Right atrium auricular region (tissue), 2 donors: ENCODE data around the gene JAKMIP1. TPM values are rescaled to one million over a fixed set of nuclear protein-coding genes. Genes with fewer than 3 reads are reported as not detected.

Source experiments
- DNase-seq: peaks from one replicate; pipeline ENCODE4 v3.0.0-alpha.2; 2019; ENCODE audit warnings: low spot score
- H3K27ac ChIP-seq, 2 donors: fragments of 200-600 bp; sonication (generic); 1 replicate in 1 of 2; 2 replicates in 1 of 2; pipeline ENCODE4 v1.5.1; 2016 to 2019
- H3K27me3 ChIP-seq, 2 donors: fragments of 200-600 bp; sonication (generic); one replicate each; pipeline versions ENCODE4 v1.5.1 to v1.6.0; 2017 to 2019
- H3K36me3 ChIP-seq: fragments of 200-600 bp; sonication (generic); one replicate; pipeline ENCODE4 v1.5.1; 2016
- H3K4me1 ChIP-seq, 2 donors: fragments of 200-600 bp; sonication (generic); one replicate each; pipeline versions ENCODE4 v1.5.1 to v1.6.0; 2017 to 2019
- H3K4me3 ChIP-seq, 2 donors: fragments of 200-600 bp; sonication (generic); 1 replicate in 1 of 2; 2 replicates in 1 of 2; pipeline ENCODE4 v1.5.1; 2017 to 2019; ENCODE audit warnings: mild to moderate bottlenecking in 1 of 2, moderate library complexity in 1 of 2
- H3K9me3 ChIP-seq, 2 donors: fragments of 200-600 bp; sonication (generic); one replicate each; pipeline ENCODE4 v1.5.1; 2019
- CTCF ChIP-seq, 2 donors: fragments of 200-600 bp; sonication (generic); IDR thresholded peaks; one replicate each; pipeline ENCODE4 v1.5.1; 2019; ENCODE audit warnings: antibody characterized with exemption in 2 of 2
- total RNA-seq, 2 donors: library from RNA; depleted of rRNA; stranded (reverse); fragments of >200 nt; gene quantifications; one replicate each; pipeline ENCODE4 v1.1.0, GENCODE V29; 2016

Gene JAKMIP1
- total RNA-seq, 2 donors from 2014 or later, result 0.30 to 0.59 TPM

- Histone ChIP-seq H3K9me3 (no peaks in the 10 kb centered on the region), H3K36me3 (no peaks in the 10 kb centered on the region), H3K4me1 (no peaks in the 10 kb centered on the region), H3K4me3 (no peak overlapping the region), H3K27me3 (no peaks in the 10 kb centered on the region), H3K27ac (no peak overlapping the region)
- no peak for TF ChIP-seq CTCF (IDR thresholded peaks at IDR 0.05)
- no peak for DNase-seq
Measured at GRCh38 chr4:6044805-6045204, 155.5 kb downstream of the JAKMIP1 start.

- no peaks in the 10 kb centered on the region for H3K36me3 ChIP-seq
- no peak for DNase-seq
- H3K4me3 ChIP-seq, result no peak overlapping the region
- H3K27me3 ChIP-seq, result no peaks in the 10 kb centered on the region
- H3K27ac ChIP-seq, result no peak overlapping the region
- H3K9me3 ChIP-seq, result no peaks in the 10 kb centered on the region
- no peaks in the 10 kb centered on the region for H3K4me1 ChIP-seq
- no peak for TF ChIP-seq CTCF (IDR thresholded peaks at IDR 0.05)
Measured at GRCh38 chr4:6044276-6044675, 156.1 kb downstream of the JAKMIP1 start.

- no peaks in the 10 kb centered on the region for H3K4me1 ChIP-seq
- H3K9me3 ChIP-seq, result no peaks in the 10 kb centered on the region
- DNase-seq, result no peak
- H3K27me3 ChIP-seq, result no peaks in the 10 kb centered on the region
- no peak overlapping the region for H3K4me3 ChIP-seq
- H3K27ac ChIP-seq, result no peak overlapping the region
- TF ChIP-seq CTCF (IDR thresholded peaks at IDR 0.05), result no peak
- no peaks in the 10 kb centered on the region for H3K36me3 ChIP-seq
Measured at GRCh38 chr4:6043843-6044242, 156.5 kb downstream of the JAKMIP1 start.

- TF ChIP-seq CTCF (IDR thresholded peaks at IDR 0.05), result no peak
- Histone ChIP-seq H3K36me3 (no peaks in the 10 kb centered on the region), H3K9me3 (no peaks in the 10 kb centered on the region), H3K27me3 (no peaks in the 10 kb centered on the region), H3K4me3 (no peak overlapping the region), H3K4me1 (no peaks in the 10 kb centered on the region), H3K27ac (no peak overlapping the region)
- no peak for DNase-seq
Measured at GRCh38 chr4:6043188-6043587, 157.2 kb downstream of the JAKMIP1 start.

GRCh38 chr4:6042293-6043063 is 157.9 kb downstream of the JAKMIP1 start:
- no peaks in the 10 kb centered on the region for H3K27me3 ChIP-seq
- TF ChIP-seq CTCF (IDR thresholded peaks at IDR 0.05), result no peak
- no peaks in the 10 kb centered on the region for H3K36me3 ChIP-seq
- no peaks in the 10 kb centered on the region for H3K9me3 ChIP-seq
- no peak overlapping the region for H3K27ac ChIP-seq
- no peak overlapping the region for H3K4me3 ChIP-seq
- H3K4me1 ChIP-seq, result no peaks in the 10 kb centered on the region
- DNase-seq, result no peak

GRCh38 chr4:6041800-6042199 is 158.5 kb downstream of the JAKMIP1 start:
- TF ChIP-seq CTCF (IDR thresholded peaks at IDR 0.05), result no peak
- no peaks in the 10 kb centered on the region for H3K27me3 ChIP-seq

More at GRCh38 chr4:6041800-6042199, 158.5 kb downstream of the JAKMIP1 start:
- Histone ChIP-seq H3K36me3 (no peaks in the 10 kb centered on the region), H3K4me1 (no peaks in the 10 kb centered on the region), H3K4me3 (no peak overlapping the region), H3K27ac (no peak overlapping the region), H3K9me3 (no peaks in the 10 kb centered on the region)
- DNase-seq, result no peak
